Stomach (tissue), 4 donors: ENCODE data around the gene CPNE6.
"Not testable (repeated sequence)": the region's sequence is repeated elsewhere in the genome, so short reads cannot be mapped to it uniquely, and the experiment has no call there.

Experiments used
- CTCF ChIP-seq, 7 experiments: fragments of 450-650 bp in 4 of 7; fragments of 200-600 bp in 3 of 7; sonication (generic) in 3 of 7; IDR thresholded peaks; one replicate each; pipeline ENCODE4 v1.5.1; 2016 to 2019; ENCODE audit warnings: antibody characterized with exemption in 7 of 7, control low read depth in 2 of 7, mild to moderate bottlenecking in 1 of 7
- EP300 ChIP-seq: sonication (generic); formaldehyde crosslinking; IDR thresholded peaks from one replicate; pipeline ENCODE4 v1.6.1; 2017; ENCODE audit warnings: antibody characterized with exemption
- POLR2A ChIP-seq, 4 donors: fragments of 450-650 bp; IDR thresholded peaks; one replicate each; pipeline ENCODE4 v1.6.1; 2016; ENCODE audit warnings: antibody characterized with exemption in 4 of 4, control low read depth in 2 of 4, mild to moderate bottlenecking in 1 of 4, moderate library complexity in 1 of 4
- POLR2AphosphoS5 ChIP-seq, 3 donors: sonication (generic); formaldehyde crosslinking; IDR thresholded peaks; one replicate each; pipeline ENCODE4 v1.6.1; 2016; ENCODE audit warnings: antibody characterized with exemption in 3 of 3

GRCh38 chr14:24024939-24025418, 46.4 kb upstream of the CPNE6 start:
- not testable (repeated sequence) for TF ChIP-seq POLR2A (IDR thresholded peaks at IDR 0.05); POLR2AphosphoS5 (IDR thresholded peaks at IDR 0.05); CTCF (IDR thresholded peaks at IDR 0.05); EP300
